Measurements from ENCODE around the gene TMEM92.

- no peak for TF ChIP-seq POLR2A (IDR thresholded peaks at IDR 0.05; ENCODE audit: low read depth, low read length)
- TF ChIP-seq POLR2AphosphoS5 (IDR thresholded peaks at IDR 0.05; ENCODE audit: low read depth, low read length) = no peak
- TF ChIP-seq TAF1 (IDR thresholded peaks at IDR 0.05; ENCODE audit: low read depth, low read length) = no peak
- no peak for TF ChIP-seq SPI1 (IDR thresholded peaks at IDR 0.05; ENCODE audit: low read depth, low read length)
- no peak for TF ChIP-seq PAX5 (IDR thresholded peaks at IDR 0.05; ENCODE audit: insufficient read depth, low read length, severe bottlenecking)
Observed at GRCh38 chr17:50272711-50273653, 1.3 kb upstream of the TMEM92 start.
